GM10847 (cell line): ENCODE data around the gene GPR68.

Experiments used
- POLR2A ChIP-seq: IDR thresholded peaks from 2 replicates; pipeline ENCODE4 v1.6.1; 2011; ENCODE audit not compliant: insufficient read length; ENCODE audit errors: extremely low read depth

The GPR68 gene

GRCh38 chr14:91245029-91245428 lies 525 bp upstream of the GPR68 start:
- no peak for TF ChIP-seq POLR2A

- no peak for TF ChIP-seq POLR2A
Measured at GRCh38 chr14:91243074-91243471, 1.4 kb downstream of the GPR68 start.

- no peak for TF ChIP-seq POLR2A
Measured at GRCh38 chr14:91242635-91243034, 1.9 kb downstream of the GPR68 start.

GRCh38 chr14:91241863-91242262 lies 2.6 kb downstream of the GPR68 start:
- no peak for TF ChIP-seq POLR2A

GRCh38 chr14:91238661-91239060 lies 5.8 kb downstream of the GPR68 start:
- no peak for TF ChIP-seq POLR2A

- no peak for TF ChIP-seq POLR2A
Measured at GRCh38 chr14:91238085-91238484, 6.4 kb downstream of the GPR68 start.

- TF ChIP-seq POLR2A = no peak
Measured at GRCh38 chr14:91237219-91237618, 7.3 kb downstream of the GPR68 start.

GRCh38 chr14:91235841-91236240 lies 8.7 kb downstream of the GPR68 start:
- no peak for TF ChIP-seq POLR2A

GRCh38 chr14:91234791-91235114 lies 9.8 kb downstream of the GPR68 start:
- no peak for TF ChIP-seq POLR2A

- TF ChIP-seq POLR2A = no peak
Measured at GRCh38 chr14:91233936-91234790, 10.3 kb downstream of the GPR68 start.

- TF ChIP-seq POLR2A = no peak
Measured at GRCh38 chr14:91232603-91233002, 11.9 kb downstream of the GPR68 start.

GRCh38 chr14:91232052-91232451 lies 12.5 kb downstream of the GPR68 start:
- TF ChIP-seq POLR2A = no peak

GRCh38 chr14:91231446-91231845 lies 13.1 kb downstream of the GPR68 start:
- no peak for TF ChIP-seq POLR2A

- TF ChIP-seq POLR2A = no peak
Measured at GRCh38 chr14:91230397-91231035, 14.0 kb downstream of the GPR68 start.

GRCh38 chr14:91229743-91230200 lies 14.7 kb downstream of the GPR68 start:
- no peak for TF ChIP-seq POLR2A

- TF ChIP-seq POLR2A = no peak
Measured at GRCh38 chr14:91229005-91229382, 15.5 kb downstream of the GPR68 start.
